Measurements from ENCODE around the gene KANK3. TPM values are rescaled to one million over a fixed set of nuclear protein-coding genes. Genes with fewer than 3 reads are reported as not detected.

KANK3 gene
- polyA plus RNA-seq, 2 of the 4 experiments (the other 2 are of a cell fraction): 1.0 to 1.5 TPM

DNA sequence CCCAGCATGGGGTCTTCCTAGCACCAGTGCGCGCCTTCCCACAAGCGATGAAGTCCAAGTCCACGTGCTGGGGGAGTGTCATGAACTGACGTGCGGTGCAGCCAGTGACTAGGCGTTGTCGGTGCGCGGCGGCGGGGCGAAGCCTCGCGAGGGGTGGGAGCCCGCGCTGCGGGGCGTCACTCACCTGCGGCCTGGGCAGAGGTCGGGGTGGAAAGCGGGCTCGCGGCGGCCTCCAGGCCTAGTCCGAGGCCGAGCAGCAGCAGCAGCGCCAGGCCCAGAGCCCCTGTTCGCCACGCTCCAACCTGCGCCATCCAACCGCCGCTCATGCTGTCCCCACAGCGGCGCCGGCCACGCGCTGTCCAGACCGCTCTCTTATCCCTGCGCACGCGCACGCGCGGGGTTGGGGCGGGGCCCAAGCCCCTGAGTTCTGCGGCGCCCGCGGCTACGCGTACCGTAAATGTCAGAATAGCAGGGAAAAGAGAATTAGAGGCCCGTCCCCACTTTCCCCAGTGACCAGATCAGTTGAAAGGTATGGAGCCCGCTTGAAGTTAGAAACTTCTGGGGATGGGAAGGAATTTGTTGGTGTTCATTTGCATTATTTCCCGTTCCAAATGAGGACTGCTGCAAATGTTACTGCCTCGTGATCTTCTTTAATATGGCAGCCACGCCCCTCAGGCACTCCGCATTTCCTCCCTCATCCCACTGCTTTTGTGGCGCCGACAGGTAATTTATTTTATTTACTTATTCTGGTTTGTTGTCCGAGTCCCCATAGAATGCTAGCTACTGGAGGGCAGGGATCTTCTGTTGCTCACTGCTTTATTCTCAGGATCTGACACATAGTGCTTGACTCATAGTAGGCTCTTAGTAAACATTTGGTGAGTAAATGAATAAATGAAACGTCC, 34.8 kb downstream of the KANK3 start, which contains the start of gene CD320:
TSS of gene CD320 (minus strand) at position 394 of the 902 bp plus-strand sequence. CDS start at position 326, 68 bp downstream.
- peak within 1 kb of the TSS; percentile 53 for H3K4me3 ChIP-seq
- no peaks in the 10 kb centered on the region for H3K9me3 ChIP-seq
- H3K4me1 ChIP-seq: peaks cover 20% of the 10 kb centered on the region
- WGBS (ENCODE audit: missing lambda C conversion rate): under 1% methylated on average over 26 of the region's 63 CpGs
- ChIA-PET POLR2A (no interaction called here), CTCF (no interaction called here)
- H3K4me2 ChIP-seq: peak within 1 kb of the TSS; percentile 95
- no peak for FAIRE-seq
- H3K27ac ChIP-seq: peak within 1 kb of the TSS; percentile 79 to 92
- peak; percentile 88 to 90 for DNase-seq (ENCODE audit: low read depth in 1 of 2, low spot score in 1 of 2)
- ATAC-seq: peak; percentile 91 to 92
- TF ChIP-seq POLR2AphosphoS2 (conservative IDR thresholded peaks at IDR 0.05; ENCODE audit: low read length) (peak; percentile 78; the same call in 1 of the 2 replicates), EHMT2 (IDR thresholded peaks at IDR 0.05; ENCODE audit: low read depth) (no peak), HOXB13 (CRISPR knock-in tag; IDR thresholded peaks at IDR 0.05; ENCODE audit: low read depth) (no peak), E2F6 (IDR thresholded peaks at IDR 0.05; ENCODE audit: borderline replicate concordance, low read depth) (peak; percentile 94), RAD21 (conservative IDR thresholded peaks at IDR 0.05 in 1 of 2, IDR thresholded peaks at IDR 0.05 in 1 of 2) (no peak), ELK1 (IDR thresholded peaks at IDR 0.05; ENCODE audit: low read depth, low read length) (no peak), MAFK (IDR thresholded peaks at IDR 0.05; ENCODE audit: partially characterized antibody) (no peak), CTCF (IDR thresholded peaks at IDR 0.05) (no peak), PHF8 (IDR thresholded peaks at IDR 0.05; ENCODE audit: borderline replicate concordance, low read depth) (peak; percentile 53; the same call in 1 of the 2 replicates), USF2 (IDR thresholded peaks at IDR 0.05) (peak; percentile 68), HOXA7 (CRISPR knock-in tag; IDR thresholded peaks at IDR 0.05) (0 out of 2 replicates have a peak, but pooled peaks have one; percentile 35), NPAS2 (CRISPR knock-in tag; IDR thresholded peaks at IDR 0.05; ENCODE audit: borderline replicate concordance) (no peak), RNF2 (IDR thresholded peaks at IDR 0.05; ENCODE audit: borderline replicate concordance, low read depth) (no peak), ZSCAN20 (CRISPR knock-in tag; IDR thresholded peaks at IDR 0.05) (no peak), NR3C1 (IDR thresholded peaks at IDR 0.05) (no peak), BHLHE40 (IDR thresholded peaks at IDR 0.05; ENCODE audit: low read depth, low read length) (no peak), SREBF2 (IDR thresholded peaks at IDR 0.05) (no peak), CHD4 (IDR thresholded peaks at IDR 0.05; ENCODE audit: borderline replicate concordance) (no peak), FOXS1 (CRISPR knock-in tag; IDR thresholded peaks at IDR 0.05) (no peak), GATA3 (IDR thresholded peaks at IDR 0.05; ENCODE audit: borderline replicate concordance) (peak; percentile 44; the same call in 1 of the 2 replicates), CHD2 (IDR thresholded peaks at IDR 0.05; ENCODE audit: low read length, partially characterized antibody) (peak; percentile 82), HOXB5 (CRISPR knock-in tag; IDR thresholded peaks at IDR 0.05) (peak; percentile 47; the same call in 1 of the 2 replicates), ZNF302 (CRISPR knock-in tag; IDR thresholded peaks at IDR 0.05) (no peak), EP300 (IDR thresholded peaks at IDR 0.05) (no peak), FOSL2 (IDR thresholded peaks at IDR 0.05) (no peak), FOSL2 (CRISPR knock-in tag; IDR thresholded peaks at IDR 0.05) (peak; percentile 30), FOSB (CRISPR knock-in tag; IDR thresholded peaks at IDR 0.05) (no peak), MAZ (IDR thresholded peaks at IDR 0.05; ENCODE audit: borderline replicate concordance, low read depth, low read length) (no peak), BCL3 (IDR thresholded peaks at IDR 0.05) (peak; percentile 59; the same call in 1 of the 3 replicates), KDM5A (IDR thresholded peaks at IDR 0.05) (no peak), RFX5 (IDR thresholded peaks at IDR 0.05) (no peak), HDAC2 (IDR thresholded peaks at IDR 0.05) (no peak)
- TF ChIP-seq, protein P1, sequence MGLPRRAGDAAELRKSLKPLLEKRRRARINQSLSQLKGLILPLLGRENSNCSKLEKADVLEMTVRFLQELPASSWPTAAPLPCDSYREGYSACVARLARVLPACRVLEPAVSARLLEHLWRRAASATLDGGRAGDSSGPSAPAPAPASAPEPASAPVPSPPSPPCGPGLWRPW (IDR thresholded peaks at IDR 0.05): no peak
- TF ChIP-seq, protein P2, sequence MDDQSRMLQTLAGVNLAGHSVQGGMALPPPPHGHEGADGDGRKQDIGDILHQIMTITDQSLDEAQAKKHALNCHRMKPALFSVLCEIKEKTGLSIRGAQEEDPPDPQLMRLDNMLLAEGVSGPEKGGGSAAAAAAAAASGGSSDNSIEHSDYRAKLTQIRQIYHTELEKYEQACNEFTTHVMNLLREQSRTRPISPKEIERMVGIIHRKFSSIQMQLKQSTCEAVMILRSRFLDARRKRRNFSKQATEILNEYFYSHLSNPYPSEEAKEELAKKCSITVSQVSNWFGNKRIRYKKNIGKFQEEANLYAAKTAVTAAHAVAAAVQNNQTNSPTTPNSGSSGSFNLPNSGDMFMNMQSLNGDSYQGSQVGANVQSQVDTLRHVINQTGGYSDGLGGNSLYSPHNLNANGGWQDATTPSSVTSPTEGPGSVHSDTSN (IDR thresholded peaks at IDR 0.05): peak; percentile 67
